ENCODE measurements around the gene COL8A2.

GRCh38 chr1:36126797-36127500, 1.9 kb upstream of the COL8A2 start:
- TF ChIP-seq CTCF (IDR thresholded peaks at IDR 0.05; ENCODE audit: insufficient read depth, low read length) (no peak), REST (IDR thresholded peaks at IDR 0.05; ENCODE audit: insufficient replicate concordance, low read depth) (no peak)
